HEK293 (cell line): Measurements from ENCODE around the gene HOXD12.

Experiments
- KLF7 ChIP-seq: fragments of 450-650 bp; formaldehyde crosslinking; IDR thresholded peaks from 2 replicates; pipeline ENCODE4 v1.5.1; 2016; ENCODE audit warnings: missing biosample characterization, missing genetic modification characterization, borderline replicate concordance
- KLF8 ChIP-seq: fragments of 450-650 bp; formaldehyde crosslinking; IDR thresholded peaks from 2 replicates; pipeline ENCODE4 v1.5.1; 2016; ENCODE audit warnings: missing biosample characterization, missing genetic modification characterization
- SP2 ChIP-seq: fragments of 450-650 bp; formaldehyde crosslinking; IDR thresholded peaks from 2 replicates; pipeline ENCODE4 v1.5.1; 2016; ENCODE audit warnings: missing biosample characterization, missing genetic modification characterization
- ZFHX2 ChIP-seq: fragments of 450-650 bp; formaldehyde crosslinking; conservative IDR thresholded peaks from 2 replicates; pipeline ENCODE4 v1.5.1; 2016; ENCODE audit warnings: missing biosample characterization, missing genetic modification characterization
- ZNF114 ChIP-seq: fragments of 450-650 bp; formaldehyde crosslinking; IDR thresholded peaks from 2 replicates; pipeline ENCODE4 v1.5.0; 2017; ENCODE audit warnings: missing biosample characterization, missing genetic modification characterization
- ZNF132 ChIP-seq: fragments of 450-650 bp; formaldehyde crosslinking; IDR thresholded peaks from 2 replicates; pipeline ENCODE4 v1.5.1; 2017; ENCODE audit warnings: missing biosample characterization, missing genetic modification characterization, borderline replicate concordance
- ZNF146 ChIP-seq: fragments of 450-650 bp; formaldehyde crosslinking; IDR thresholded peaks from 2 replicates; pipeline ENCODE4 v1.5.1; 2016; ENCODE audit warnings: missing biosample characterization, missing genetic modification characterization
- ZNF157 ChIP-seq: fragments of 450-650 bp; formaldehyde crosslinking; IDR thresholded peaks from 2 replicates; pipeline ENCODE4 v1.5.1; 2016; ENCODE audit warnings: missing biosample characterization, missing genetic modification characterization
- ZNF19 ChIP-seq: fragments of 450-650 bp; formaldehyde crosslinking; IDR thresholded peaks from 2 replicates; pipeline ENCODE4; 2016; ENCODE audit warnings: missing biosample characterization, missing genetic modification characterization, low read depth
- ZNF350 ChIP-seq: fragments of 450-650 bp; formaldehyde crosslinking; IDR thresholded peaks from 2 replicates; pipeline ENCODE4 v1.5.0; 2017; ENCODE audit warnings: missing biosample characterization, mild to moderate bottlenecking, missing genetic modification characterization
- ZNF416 ChIP-seq: fragments of 450-650 bp; formaldehyde crosslinking; IDR thresholded peaks from 2 replicates; pipeline ENCODE4 v1.5.1; 2016; ENCODE audit warnings: missing biosample characterization, missing genetic modification characterization
- ZNF501 ChIP-seq: fragments of 450-650 bp; formaldehyde crosslinking; IDR thresholded peaks from 2 replicates; pipeline ENCODE4 v1.5.1; 2016; ENCODE audit warnings: missing biosample characterization, missing genetic modification characterization
- ZNF610 ChIP-seq: fragments of 450-650 bp; formaldehyde crosslinking; IDR thresholded peaks from 2 replicates; pipeline ENCODE4 v1.5.1; 2016; ENCODE audit warnings: missing biosample characterization, missing genetic modification characterization, borderline replicate concordance
- ZNF626 ChIP-seq: fragments of 450-650 bp; sonication (Bioruptor Pico); formaldehyde crosslinking; IDR thresholded peaks from 2 replicates; pipeline ENCODE4 v1.5.1; 2018; ENCODE audit warnings: missing biosample characterization, missing genetic modification characterization, inconsistent platforms
- ZNF629 ChIP-seq: fragments of 450-650 bp; formaldehyde crosslinking; IDR thresholded peaks from 2 replicates; pipeline ENCODE4 v1.5.1; 2017; ENCODE audit warnings: missing biosample characterization, missing genetic modification characterization
- ZNF654 ChIP-seq: fragments of 450-650 bp; formaldehyde crosslinking; IDR thresholded peaks from 2 replicates; pipeline ENCODE4 v1.5.1; 2016; ENCODE audit warnings: low read depth, missing biosample characterization, missing genetic modification characterization
- ZNF658 ChIP-seq: fragments of 450-650 bp; formaldehyde crosslinking; IDR thresholded peaks from 2 replicates; pipeline ENCODE4; 2016; ENCODE audit warnings: missing biosample characterization, missing genetic modification characterization
- ZNF677 ChIP-seq: fragments of 450-650 bp; IDR thresholded peaks from 2 replicates; pipeline ENCODE4 v1.5.0; 2018; ENCODE audit warnings: missing biosample characterization, mild to moderate bottlenecking, missing genetic modification characterization, moderate library complexity
- ZNF76 ChIP-seq: fragments of 450-650 bp; formaldehyde crosslinking; IDR thresholded peaks from 2 replicates; pipeline ENCODE4; 2016; ENCODE audit warnings: low read depth, missing biosample characterization, missing genetic modification characterization, borderline replicate concordance
- ZNF777 ChIP-seq: fragments of 450-650 bp; formaldehyde crosslinking; IDR thresholded peaks from 2 replicates; pipeline ENCODE4 v1.5.1; 2017; ENCODE audit warnings: missing biosample characterization, missing genetic modification characterization, borderline replicate concordance
- ZNF791 ChIP-seq: fragments of 450-650 bp; formaldehyde crosslinking; IDR thresholded peaks from 2 replicates; pipeline ENCODE4 v1.5.1; 2016; ENCODE audit warnings: missing biosample characterization, missing genetic modification characterization
- ZXDB ChIP-seq: fragments of 450-650 bp; formaldehyde crosslinking; IDR thresholded peaks from 2 replicates; pipeline ENCODE4 v1.5.1; 2016; ENCODE audit warnings: missing biosample characterization, missing genetic modification characterization
- TF ChIP-seq, protein P1 (sequence below): sonication (generic); formaldehyde crosslinking; IDR thresholded peaks from 2 replicates; pipeline ENCODE4 v1.8.1; 2022; ENCODE audit warnings: mild to moderate bottlenecking, moderate library complexity, missing genetic modification reagents
- TF ChIP-seq, protein P2 (sequence below): fragments of 450-650 bp; formaldehyde crosslinking; conservative IDR thresholded peaks from 2 replicates; pipeline ENCODE4 v1.5.1; 2016; ENCODE audit warnings: low read depth, missing biosample characterization, missing genetic modification characterization
- TF ChIP-seq, protein P3 (sequence below): fragments of 450-650 bp; formaldehyde crosslinking; IDR thresholded peaks from 2 replicates; pipeline ENCODE4 v1.5.1; 2016; ENCODE audit warnings: missing biosample characterization, missing genetic modification characterization
- TF ChIP-seq, protein P4 (sequence below): fragments of 450-650 bp; formaldehyde crosslinking; IDR thresholded peaks from 2 replicates; pipeline ENCODE4 v1.5.1; 2016; ENCODE audit warnings: missing biosample characterization, missing genetic modification characterization
- TF ChIP-seq, protein P5 (sequence below): fragments of 450-650 bp; formaldehyde crosslinking; IDR thresholded peaks from 2 replicates; pipeline ENCODE4 v1.5.1; 2017; ENCODE audit warnings: missing biosample characterization, missing genetic modification characterization
- TF ChIP-seq, protein P6 (sequence below): fragments of 450-650 bp; IDR thresholded peaks from 2 replicates; pipeline ENCODE4 v1.5.1; 2018; ENCODE audit warnings: missing biosample characterization, mild to moderate bottlenecking, missing genetic modification characterization

HOXD12 gene

DNA sequence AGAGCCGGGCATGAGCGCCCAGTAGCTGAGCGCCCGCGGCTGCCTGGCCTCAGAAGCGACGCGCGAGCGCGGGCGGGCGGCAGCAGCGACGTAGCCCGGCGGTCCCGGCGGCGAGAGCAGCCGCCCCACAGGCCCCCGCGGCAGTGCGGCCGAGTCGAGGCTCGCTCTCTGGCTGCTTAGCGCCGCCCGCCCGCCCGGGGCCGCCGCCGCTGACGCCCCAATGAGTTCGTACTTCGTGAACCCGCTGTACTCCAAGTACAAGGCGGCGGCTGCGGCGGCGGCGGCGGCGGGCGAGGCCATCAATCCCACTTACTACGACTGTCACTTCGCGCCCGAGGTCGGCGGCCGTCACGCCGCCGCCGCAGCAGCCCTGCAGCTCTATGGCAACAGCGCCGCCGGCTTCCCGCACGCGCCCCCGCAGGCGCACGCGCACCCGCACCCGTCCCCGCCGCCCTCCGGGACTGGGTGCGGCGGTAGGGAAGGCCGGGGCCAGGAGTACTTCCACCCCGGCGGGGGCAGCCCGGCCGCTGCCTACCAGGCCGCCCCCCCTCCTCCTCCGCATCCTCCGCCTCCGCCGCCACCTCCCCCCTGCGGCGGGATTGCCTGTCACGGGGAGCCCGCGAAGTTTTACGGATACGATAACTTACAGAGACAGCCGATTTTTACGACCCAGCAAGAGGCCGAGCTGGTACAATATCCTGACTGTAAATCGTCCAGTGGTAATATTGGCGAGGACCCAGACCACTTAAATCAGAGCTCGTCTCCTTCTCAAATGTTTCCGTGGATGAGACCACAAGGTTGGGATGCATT, 30.8 kb downstream of the HOXD12 start (continued):
- TF ChIP-seq, protein P1, sequence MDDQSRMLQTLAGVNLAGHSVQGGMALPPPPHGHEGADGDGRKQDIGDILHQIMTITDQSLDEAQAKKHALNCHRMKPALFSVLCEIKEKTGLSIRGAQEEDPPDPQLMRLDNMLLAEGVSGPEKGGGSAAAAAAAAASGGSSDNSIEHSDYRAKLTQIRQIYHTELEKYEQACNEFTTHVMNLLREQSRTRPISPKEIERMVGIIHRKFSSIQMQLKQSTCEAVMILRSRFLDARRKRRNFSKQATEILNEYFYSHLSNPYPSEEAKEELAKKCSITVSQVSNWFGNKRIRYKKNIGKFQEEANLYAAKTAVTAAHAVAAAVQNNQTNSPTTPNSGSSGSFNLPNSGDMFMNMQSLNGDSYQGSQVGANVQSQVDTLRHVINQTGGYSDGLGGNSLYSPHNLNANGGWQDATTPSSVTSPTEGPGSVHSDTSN (CRISPR knock-in tag) = no peak
- no peak for TF ChIP-seq ZNF157 (tag by site-specific recombination)
- no peak for TF ChIP-seq ZNF114
- TF ChIP-seq, protein P2, sequence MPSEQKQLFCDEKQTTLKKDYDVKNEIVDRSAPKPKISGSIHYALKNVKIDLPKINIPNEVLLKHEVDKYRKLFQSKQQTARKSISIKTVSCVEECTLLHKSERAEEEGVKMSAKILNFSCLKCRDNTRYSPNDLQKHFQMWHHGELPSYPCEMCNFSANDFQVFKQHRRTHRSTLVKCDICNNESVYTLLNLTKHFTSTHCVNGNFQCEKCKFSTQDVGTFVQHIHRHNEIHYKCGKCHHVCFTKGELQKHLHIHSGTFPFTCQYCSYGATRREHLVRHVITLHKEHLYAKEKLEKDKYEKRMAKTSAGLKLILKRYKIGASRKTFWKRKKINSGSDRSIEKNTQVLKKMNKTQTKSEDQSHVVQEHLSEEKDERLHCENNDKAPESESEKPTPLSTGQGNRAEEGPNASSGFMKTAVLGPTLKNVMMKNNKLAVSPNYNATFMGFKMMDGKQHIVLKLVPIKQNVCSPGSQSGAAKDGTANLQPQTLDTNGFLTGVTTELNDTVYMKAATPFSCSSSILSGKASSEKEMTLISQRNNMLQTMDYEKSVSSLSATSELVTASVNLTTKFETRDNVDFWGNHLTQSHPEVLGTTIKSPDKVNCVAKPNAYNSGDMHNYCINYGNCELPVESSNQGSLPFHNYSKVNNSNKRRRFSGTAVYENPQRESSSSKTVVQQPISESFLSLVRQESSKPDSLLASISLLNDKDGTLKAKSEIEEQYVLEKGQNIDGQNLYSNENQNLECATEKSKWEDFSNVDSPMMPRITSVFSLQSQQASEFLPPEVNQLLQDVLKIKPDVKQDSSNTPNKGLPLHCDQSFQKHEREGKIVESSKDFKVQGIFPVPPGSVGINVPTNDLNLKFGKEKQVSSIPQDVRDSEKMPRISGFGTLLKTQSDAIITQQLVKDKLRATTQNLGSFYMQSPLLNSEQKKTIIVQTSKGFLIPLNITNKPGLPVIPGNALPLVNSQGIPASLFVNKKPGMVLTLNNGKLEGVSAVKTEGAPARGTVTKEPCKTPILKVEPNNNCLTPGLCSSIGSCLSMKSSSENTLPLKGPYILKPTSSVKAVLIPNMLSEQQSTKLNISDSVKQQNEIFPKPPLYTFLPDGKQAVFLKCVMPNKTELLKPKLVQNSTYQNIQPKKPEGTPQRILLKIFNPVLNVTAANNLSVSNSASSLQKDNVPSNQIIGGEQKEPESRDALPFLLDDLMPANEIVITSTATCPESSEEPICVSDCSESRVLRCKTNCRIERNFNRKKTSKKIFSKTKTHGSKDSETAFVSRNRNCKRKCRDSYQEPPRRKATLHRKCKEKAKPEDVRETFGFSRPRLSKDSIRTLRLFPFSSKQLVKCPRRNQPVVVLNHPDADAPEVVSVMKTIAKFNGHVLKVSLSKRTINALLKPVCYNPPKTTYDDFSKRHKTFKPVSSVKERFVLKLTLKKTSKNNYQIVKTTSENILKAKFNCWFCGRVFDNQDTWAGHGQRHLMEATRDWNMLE (tag by site-specific recombination) = no peak
- TF ChIP-seq ZNF19 (tag by site-specific recombination) = no peak
- 0 out of 2 replicates have a peak, but pooled peaks have one; percentile 33 for TF ChIP-seq KLF8
- no peak for TF ChIP-seq ZNF677
- peak; percentile 41 for TF ChIP-seq SP2 (tag by site-specific recombination)
- TF ChIP-seq ZNF626 (tag by site-specific recombination) = no peak
- no peak for TF ChIP-seq KLF7 (tag by site-specific recombination)
- TF ChIP-seq ZNF132 (tag by site-specific recombination) = no peak
- peak; percentile 36; the same call in 1 of the 2 replicates for TF ChIP-seq ZNF76
- TF ChIP-seq ZNF654 = no peak; the same call in 1 of the 2 replicates
- 0 out of 2 replicates have a peak, but pooled peaks have one; percentile 51 for TF ChIP-seq ZNF501 (tag by site-specific recombination)
- TF ChIP-seq ZNF146 (tag by site-specific recombination) = no peak
- no peak for TF ChIP-seq ZNF350 (tag by site-specific recombination)
- peak; percentile 37; the same call in 1 of the 2 replicates for TF ChIP-seq ZNF629 (tag by site-specific recombination)
- TF ChIP-seq, protein P3, sequence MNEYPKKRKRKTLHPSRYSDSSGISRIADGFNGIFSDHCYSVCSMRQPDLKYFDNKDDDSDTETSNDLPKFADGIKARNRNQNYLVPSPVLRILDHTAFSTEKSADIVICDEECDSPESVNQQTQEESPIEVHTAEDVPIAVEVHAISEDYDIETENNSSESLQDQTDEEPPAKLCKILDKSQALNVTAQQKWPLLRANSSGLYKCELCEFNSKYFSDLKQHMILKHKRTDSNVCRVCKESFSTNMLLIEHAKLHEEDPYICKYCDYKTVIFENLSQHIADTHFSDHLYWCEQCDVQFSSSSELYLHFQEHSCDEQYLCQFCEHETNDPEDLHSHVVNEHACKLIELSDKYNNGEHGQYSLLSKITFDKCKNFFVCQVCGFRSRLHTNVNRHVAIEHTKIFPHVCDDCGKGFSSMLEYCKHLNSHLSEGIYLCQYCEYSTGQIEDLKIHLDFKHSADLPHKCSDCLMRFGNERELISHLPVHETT (tag by site-specific recombination) = 0 out of 2 replicates have a peak, but pooled peaks have one; percentile 10
- TF ChIP-seq, protein P4, sequence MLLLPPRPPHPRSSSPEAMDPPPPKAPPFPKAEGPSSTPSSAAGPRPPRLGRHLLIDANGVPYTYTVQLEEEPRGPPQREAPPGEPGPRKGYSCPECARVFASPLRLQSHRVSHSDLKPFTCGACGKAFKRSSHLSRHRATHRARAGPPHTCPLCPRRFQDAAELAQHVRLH = peak; percentile 79; the same call in 1 of the 2 replicates
- TF ChIP-seq, protein P5, sequence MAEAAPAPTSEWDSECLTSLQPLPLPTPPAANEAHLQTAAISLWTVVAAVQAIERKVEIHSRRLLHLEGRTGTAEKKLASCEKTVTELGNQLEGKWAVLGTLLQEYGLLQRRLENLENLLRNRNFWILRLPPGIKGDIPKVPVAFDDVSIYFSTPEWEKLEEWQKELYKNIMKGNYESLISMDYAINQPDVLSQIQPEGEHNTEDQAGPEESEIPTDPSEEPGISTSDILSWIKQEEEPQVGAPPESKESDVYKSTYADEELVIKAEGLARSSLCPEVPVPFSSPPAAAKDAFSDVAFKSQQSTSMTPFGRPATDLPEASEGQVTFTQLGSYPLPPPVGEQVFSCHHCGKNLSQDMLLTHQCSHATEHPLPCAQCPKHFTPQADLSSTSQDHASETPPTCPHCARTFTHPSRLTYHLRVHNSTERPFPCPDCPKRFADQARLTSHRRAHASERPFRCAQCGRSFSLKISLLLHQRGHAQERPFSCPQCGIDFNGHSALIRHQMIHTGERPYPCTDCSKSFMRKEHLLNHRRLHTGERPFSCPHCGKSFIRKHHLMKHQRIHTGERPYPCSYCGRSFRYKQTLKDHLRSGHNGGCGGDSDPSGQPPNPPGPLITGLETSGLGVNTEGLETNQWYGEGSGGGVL = peak; percentile 96
- TF ChIP-seq ZNF777 (tag by site-specific recombination) = no peak
- no peak for TF ChIP-seq ZNF791
- TF ChIP-seq ZNF658 (tag by site-specific recombination) = no peak
- TF ChIP-seq, protein P6, sequence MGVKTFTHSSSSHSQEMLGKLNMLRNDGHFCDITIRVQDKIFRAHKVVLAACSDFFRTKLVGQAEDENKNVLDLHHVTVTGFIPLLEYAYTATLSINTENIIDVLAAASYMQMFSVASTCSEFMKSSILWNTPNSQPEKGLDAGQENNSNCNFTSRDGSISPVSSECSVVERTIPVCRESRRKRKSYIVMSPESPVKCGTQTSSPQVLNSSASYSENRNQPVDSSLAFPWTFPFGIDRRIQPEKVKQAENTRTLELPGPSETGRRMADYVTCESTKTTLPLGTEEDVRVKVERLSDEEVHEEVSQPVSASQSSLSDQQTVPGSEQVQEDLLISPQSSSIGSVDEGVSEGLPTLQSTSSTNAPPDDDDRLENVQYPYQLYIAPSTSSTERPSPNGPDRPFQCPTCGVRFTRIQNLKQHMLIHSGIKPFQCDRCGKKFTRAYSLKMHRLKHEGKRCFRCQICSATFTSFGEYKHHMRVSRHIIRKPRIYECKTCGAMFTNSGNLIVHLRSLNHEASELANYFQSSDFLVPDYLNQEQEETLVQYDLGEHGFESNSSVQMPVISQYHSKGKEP (tag by site-specific recombination) = peak; percentile 58; the same call in 1 of the 2 replicates
- TF ChIP-seq ZFHX2 (tag by site-specific recombination) = peak; percentile 96
- no peak for TF ChIP-seq ZNF416
- TF ChIP-seq ZNF610 (tag by site-specific recombination) = 0 out of 2 replicates have a peak, but pooled peaks have one; percentile 17
- peak; percentile 81 for TF ChIP-seq ZXDB (tag by site-specific recombination)
